GM19463 (cell line): ENCODE measurements around the gene ATG9A.

Experiments used
- ATAC-seq: cut with Tn5 transposase; IDR thresholded peaks from one replicate; pipeline ENCODE4 v1.9.1; 2021; ENCODE audit warnings: mild to moderate bottlenecking, moderate library complexity; ENCODE audit not compliant: unreplicated experiment

Gene ATG9A

DNA sequence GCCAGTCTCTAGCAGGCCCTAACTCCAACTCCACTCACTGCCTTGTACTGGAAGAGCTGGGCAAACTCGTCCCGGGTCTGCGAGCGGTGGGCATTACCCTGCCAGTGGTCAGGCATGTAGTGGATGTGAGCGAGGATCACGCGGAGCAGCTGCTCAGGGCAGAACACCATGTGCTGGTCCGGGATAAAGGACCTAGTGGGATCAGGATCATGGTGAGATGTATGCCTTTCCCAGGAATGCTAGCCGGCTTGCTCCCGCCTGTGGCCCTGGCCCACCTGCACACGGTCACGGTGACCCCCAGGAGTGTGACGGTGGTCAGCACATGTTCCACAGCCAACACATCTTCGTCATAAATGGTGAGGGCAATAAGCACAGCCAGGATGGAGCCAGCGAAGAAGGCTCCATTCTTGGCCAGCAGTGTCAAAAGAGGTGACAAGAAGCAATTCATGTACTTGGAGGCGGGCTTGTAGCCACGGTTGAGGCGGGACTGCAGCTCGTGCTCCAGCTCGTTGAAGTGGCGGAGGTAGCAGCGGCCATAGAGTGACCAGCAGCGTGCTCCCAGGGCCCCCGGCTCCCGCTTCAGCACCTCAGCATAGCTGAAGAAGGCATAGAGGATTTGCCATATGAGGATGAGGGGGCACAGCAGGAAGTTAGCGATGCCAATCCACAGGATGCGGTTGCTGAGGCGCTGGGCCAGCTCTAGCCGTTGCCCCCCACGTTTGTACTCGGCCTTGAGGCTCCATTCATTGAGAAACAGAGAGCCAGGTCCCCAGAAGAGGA, 5.4 kb downstream of the ATG9A start:
- ATAC-seq: no peak

GRCh38 chr2:219221957-219222518, 7.4 kb downstream of the ATG9A start:
- no peak for ATAC-seq

- ATAC-seq: no peak
Measured at GRCh38 chr2:219220652-219221402, 8.6 kb downstream of the ATG9A start.

- ATAC-seq: no peak
Measured at GRCh38 chr2:219219784-219220532, 9.5 kb downstream of the ATG9A start.

DNA sequence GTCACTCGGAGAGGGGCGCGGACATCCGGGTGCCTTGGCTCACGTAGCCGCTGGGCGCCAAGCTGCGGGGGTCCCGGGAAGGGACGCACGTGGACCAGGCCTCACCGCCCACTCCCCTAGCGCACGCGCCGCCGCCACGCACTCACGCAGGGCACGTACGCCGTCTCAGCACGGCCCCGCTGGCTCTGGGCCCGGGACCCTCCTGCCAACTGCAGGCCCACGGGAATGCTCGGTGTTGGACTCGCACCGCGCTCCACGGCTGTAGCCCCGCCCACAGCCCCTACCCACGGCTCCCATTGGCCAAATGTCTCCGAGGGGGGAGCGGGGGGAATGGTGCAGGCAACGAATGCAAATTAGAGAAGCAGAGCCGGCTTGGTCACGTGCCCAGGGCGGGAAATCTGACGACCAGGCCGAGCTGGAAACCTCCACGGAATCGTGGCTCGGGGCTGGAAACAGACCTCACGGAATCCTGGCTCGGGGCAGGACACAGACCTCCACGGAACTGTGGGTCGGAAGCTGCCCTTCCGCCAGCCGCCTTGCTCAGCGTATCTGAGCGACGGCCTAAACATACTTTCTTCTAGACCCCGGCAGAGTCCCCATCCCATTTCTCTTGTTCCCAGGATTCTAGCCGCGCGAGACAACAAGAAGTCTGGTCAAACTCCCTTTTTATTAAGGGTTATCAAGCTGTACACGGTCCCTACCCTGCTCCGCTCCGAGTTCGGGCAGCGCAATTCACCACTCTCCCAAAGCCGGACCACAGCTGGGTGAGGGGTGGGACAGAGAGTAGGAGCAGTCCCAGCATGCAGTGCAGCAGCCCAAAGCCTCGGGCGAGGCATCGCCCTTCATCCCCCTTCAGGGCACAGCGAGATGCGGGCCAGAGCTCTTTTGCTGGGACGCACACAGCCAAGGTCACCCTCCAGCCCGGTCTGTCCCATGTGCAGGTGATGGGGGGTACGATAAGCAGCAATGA, 10.4 kb downstream of the ATG9A start, which contains the start of gene ABCB6:
TSS of gene ABCB6 (minus strand) at position 227 of the 970 bp plus-strand sequence. CDS start 285 bp downstream, outside the sequence.
- peak; percentile 86 for ATAC-seq

- peak; percentile 17 for ATAC-seq
Measured at GRCh38 chr2:219218217-219218731, 11.2 kb downstream of the ATG9A start.

DNA sequence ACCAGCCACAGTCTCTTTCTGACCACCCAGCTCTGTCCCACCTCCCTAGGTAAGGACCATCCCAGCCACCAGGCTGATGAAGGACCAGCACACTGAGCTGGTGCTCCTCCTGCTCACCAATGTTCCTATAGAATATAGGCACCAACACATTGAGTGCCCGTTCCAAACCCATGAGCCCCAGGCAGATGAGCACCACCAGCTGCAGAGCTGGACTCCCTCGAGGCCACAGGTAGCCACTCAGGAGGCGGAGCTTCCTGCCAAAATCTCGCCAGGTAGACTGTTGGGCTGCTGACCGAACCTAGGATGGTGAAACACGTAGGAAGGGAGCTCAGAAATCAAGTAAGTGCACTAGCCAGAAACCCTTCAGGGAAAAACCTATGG, 12.9 kb downstream of the ATG9A start:
- ATAC-seq: no peak

- no peak for ATAC-seq
Measured at GRCh38 chr2:219215871-219216534, 13.4 kb downstream of the ATG9A start.

GRCh38 chr2:219214786-219215185, 14.7 kb downstream of the ATG9A start:
- ATAC-seq: no peak

- ATAC-seq: no peak
Measured at GRCh38 chr2:219214141-219214540, 15.3 kb downstream of the ATG9A start.

GRCh38 chr2:219213486-219214071, 15.9 kb downstream of the ATG9A start:
- ATAC-seq: no peak

- ATAC-seq: no peak
Measured at GRCh38 chr2:219213026-219213415, 16.4 kb downstream of the ATG9A start.

- ATAC-seq: no peak
Measured at GRCh38 chr2:219210886-219211362, 18.5 kb downstream of the ATG9A start.

- no peak for ATAC-seq
Measured at GRCh38 chr2:219210196-219210885, 19.1 kb downstream of the ATG9A start.

DNA sequence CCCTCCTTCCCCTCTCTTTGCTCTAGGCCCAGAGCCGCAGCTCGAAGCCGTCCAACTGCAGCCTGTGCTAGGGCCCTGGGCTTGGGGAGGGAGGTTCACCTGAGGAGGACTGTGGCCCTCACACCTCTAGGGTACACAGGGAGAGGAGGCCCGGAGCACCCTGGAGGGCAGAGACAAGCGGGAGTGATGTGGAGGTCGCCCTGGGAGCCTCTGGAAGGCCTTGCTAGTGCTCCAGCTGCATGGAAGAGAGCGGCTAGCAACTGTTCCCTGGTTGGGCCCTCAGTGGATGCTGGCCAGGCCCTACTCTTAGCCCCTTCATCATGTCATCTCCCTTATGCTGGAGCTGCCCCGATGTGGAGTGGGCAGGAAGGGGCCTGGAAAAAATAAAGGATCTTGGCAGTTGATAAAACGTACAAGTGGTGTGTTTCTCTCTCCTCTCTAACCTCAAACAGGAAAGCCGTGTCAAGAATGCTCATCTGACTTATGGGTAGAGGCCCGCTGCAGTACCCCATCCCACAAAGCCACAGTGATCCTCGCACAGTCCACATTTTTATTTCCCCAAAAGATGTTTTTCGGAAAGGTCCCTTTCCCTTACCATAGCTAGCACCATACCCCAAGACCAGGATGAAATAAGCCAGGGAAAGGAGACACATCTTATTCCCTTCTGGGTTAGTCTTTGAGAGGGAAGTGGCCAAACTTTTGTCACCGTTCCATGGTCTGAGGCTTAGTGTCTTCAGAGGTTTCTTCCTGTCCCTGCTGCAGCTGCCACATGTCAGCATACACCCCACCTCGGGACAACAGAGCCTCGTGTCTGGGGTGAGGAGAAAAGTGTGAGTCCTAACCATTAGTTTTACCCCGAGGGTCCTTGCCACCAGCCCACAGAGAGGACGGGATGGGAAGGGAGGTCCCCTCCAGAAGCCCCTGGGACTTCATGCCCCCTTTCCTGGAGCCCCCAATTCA, 19.9 kb downstream of the ATG9A start:
- ATAC-seq: no peak

DNA sequence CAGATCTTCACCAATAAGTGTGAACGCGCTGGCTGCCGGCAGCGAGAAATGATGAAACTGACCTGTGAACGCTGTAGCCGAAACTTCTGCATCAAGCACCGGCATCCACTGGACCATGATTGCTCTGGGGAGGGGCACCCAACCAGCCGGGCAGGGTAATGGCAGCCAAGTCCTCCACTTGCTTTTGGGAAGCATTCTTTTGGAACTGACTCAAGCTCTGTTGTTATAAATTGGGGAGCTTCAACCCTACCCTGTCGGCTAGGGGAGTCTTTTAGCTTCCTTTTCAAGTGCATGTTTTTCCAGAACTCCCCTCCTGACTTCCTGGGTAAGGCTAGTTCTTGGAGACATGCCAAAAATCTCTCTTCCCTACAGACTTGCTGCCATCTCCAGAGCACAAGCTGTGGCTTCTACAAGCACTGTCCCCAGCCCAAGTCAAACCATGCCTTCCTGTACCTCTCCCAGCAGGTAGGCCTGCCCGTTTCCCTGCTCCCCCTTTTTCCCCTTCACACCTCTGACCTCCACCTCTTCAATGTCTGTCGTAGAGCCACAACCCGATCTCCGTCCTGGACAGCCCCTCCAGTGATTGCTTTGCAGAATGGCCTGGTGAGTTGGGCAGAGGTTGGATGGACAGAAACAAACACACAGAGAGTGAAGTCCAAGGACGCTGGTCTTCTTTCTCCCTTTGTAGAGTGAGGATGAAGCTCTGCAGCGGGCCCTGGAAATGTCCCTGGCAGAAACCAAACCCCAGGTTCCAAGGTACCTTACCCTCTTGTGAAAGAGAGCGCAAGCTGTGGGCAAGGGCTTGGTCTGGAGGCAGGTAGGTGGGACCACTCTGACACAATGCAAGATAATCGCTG, 21.3 kb downstream of the ATG9A start:
- ATAC-seq: no peak
